AG04449 (cell line): ENCODE results near the gene BRSK1.

Source experiments
- CTCF ChIA-PET: fragments of 350-600 bp; formaldehyde crosslinking; extraction: SDS; loops from one replicate; lab custom pipeline; 2021; ENCODE audit warnings: antibody characterized with exemption; lab: Yijun Ruan, JAX
- POLR2A ChIA-PET: fragments of 400-600, 350-600 bp; formaldehyde crosslinking; extraction: SDS; loops from one replicate; lab custom pipeline; 2020; ENCODE audit warnings: antibody characterized with exemption, inconsistent platforms; lab: Yijun Ruan, JAX
- DNase-seq: peaks from one replicate; pipeline ENCODE4 v3.0.0-alpha.2; 2010; ENCODE audit warnings: low read depth, low spot score
- H3K4me3 ChIP-seq: 2 replicates; pipeline ENCODE4 v1.5.1; 2011; ENCODE audit warnings: low read depth, mild to moderate bottlenecking, control low read depth, low read length
- CTCF ChIP-seq: IDR thresholded peaks from one replicate; pipeline ENCODE4 v1.5.1; 2011; ENCODE audit warnings: mild to moderate bottlenecking, moderate library complexity, low read length, control low read depth, inconsistent platforms; ENCODE audit not compliant: insufficient read depth; ENCODE audit errors: missing control alignments

Gene BRSK1

GRCh38 chr19:55248166-55248675 is 35.6 kb upstream of the BRSK1 start:
- H3K4me3 ChIP-seq = no peak overlapping the region
- ChIA-PET CTCF (no interaction called here), POLR2A (interaction anchor here (0.6 to 1.0 kb wide), 2 partner anchors 8 to 158 kb away, joined by 3 to 4 read pairs; no protein-coding TSS in a partner anchor)
- DNase-seq = no peak
- TF ChIP-seq CTCF = no peak

GRCh38 chr19:55248704-55249103 is 35.1 kb upstream of the BRSK1 start:
- CTCF ChIA-PET = interaction anchor here (2.3 kb wide), 1 partner anchor 11 kb away, joined by 5 read pairs; no protein-coding TSS in a partner anchor
- POLR2A ChIA-PET = interaction anchor here (0.6 to 1.0 kb wide), 2 partner anchors 8 to 157 kb away, joined by 3 to 4 read pairs; no protein-coding TSS in a partner anchor
- DNase-seq = no peak
- no peak for TF ChIP-seq CTCF
- H3K4me3 ChIP-seq = no peak overlapping the region

GRCh38 chr19:55249841-55250240 is 34.0 kb upstream of the BRSK1 start:
- no peak overlapping the region for H3K4me3 ChIP-seq
- POLR2A ChIA-PET = no interaction called here
- no peak for DNase-seq
- CTCF ChIA-PET = interaction anchor here (0.9 to 2.3 kb wide), 3 partner anchors 10 to 89 kb away, joined by 3 to 6 read pairs (median 5); no protein-coding TSS in a partner anchor
- no peak for TF ChIP-seq CTCF

GRCh38 chr19:55250262-55251036 is 33.3 kb upstream of the BRSK1 start:
- no peak overlapping the region for H3K4me3 ChIP-seq
- TF ChIP-seq CTCF = no peak
- DNase-seq = no peak
- POLR2A ChIA-PET = no interaction called here
- CTCF ChIA-PET = interaction anchor here (0.9 to 2.3 kb wide), 3 partner anchors 9 to 90 kb away, joined by 3 to 6 read pairs (median 5); no protein-coding TSS in a partner anchor

GRCh38 chr19:55251341-55252081 is 32.3 kb upstream of the BRSK1 start:
- no peak overlapping the region for H3K4me3 ChIP-seq
- ChIA-PET CTCF (interaction anchor here (1.5 kb wide), 1 partner anchor 8 kb away, joined by 6 read pairs; no protein-coding TSS in a partner anchor), POLR2A (no interaction called here)
- DNase-seq = no peak
- no peak for TF ChIP-seq CTCF
